ENCODE measurements around the gene OR1S1. TPM values are rescaled to one million over a fixed set of nuclear protein-coding genes. Genes with fewer than 3 reads are reported as not detected.
"Not testable (repeated sequence)": the region's sequence is repeated elsewhere in the genome, so short reads cannot be mapped to it uniquely, and the experiment has no call there.

The OR1S1 gene
- total RNA-seq (2021), result not detected in 2 replicates
- long read RNA-seq, result 0 reads

DNA sequence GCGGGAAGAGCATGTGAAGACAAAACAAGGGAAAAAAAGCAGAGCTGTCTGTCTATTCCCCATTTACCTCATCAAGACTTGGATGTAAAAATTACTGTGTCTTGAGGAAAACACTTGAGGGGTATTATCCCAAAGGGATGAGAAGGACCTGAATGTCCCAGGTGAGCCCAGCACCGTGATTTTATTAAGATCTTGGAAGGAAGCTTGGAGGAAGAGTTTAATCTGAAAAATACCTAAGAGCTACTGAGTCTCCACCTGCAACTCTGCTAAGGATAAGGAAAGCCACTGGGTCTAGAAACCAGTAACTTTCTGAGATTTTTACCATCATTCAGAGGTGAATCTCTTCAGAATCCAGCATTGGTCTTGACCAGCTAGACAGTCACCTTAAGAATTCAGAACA is at the start of gene OR1S1:
Gene OR1S1, plus strand, starts transcription at position 301 of the 400 bp plus-strand sequence.
- H3K9me3 Mint-ChIP-seq; H3K4me3 Mint-ChIP-seq; H2AK5ac ChIP-seq (ENCODE audit: insufficient read length, low read length); H3K56ac ChIP-seq (ENCODE audit: insufficient read length, low read depth, low read length); H3K4ac ChIP-seq (ENCODE audit: low read depth, low read length); H4K20me1 ChIP-seq (ENCODE audit: control insufficient read depth, insufficient read depth, insufficient read length); H2BK12ac ChIP-seq (ENCODE audit: insufficient read length, low read depth, low read length); H2BK120ac ChIP-seq (ENCODE audit: low read depth, low read length, poor library complexity, severe bottlenecking); H3K27ac ChIP-seq (ENCODE audit: insufficient read length, low read depth, low read length); H3K23ac ChIP-seq (ENCODE audit: insufficient read length, low read depth, low read length); H3K23me2 ChIP-seq (ENCODE audit: insufficient read length, low read depth, low read length, poor library complexity, severe bottlenecking); H3K79me2 ChIP-seq (ENCODE audit: insufficient read depth, low read length); H3K14ac ChIP-seq (ENCODE audit: insufficient read depth, low read length); H3K18ac ChIP-seq (ENCODE audit: insufficient read length, low read depth, low read length); H3K79me1 ChIP-seq (ENCODE audit: insufficient read depth, low read depth, low read length, poor library complexity, severe bottlenecking); H2BK5ac ChIP-seq (ENCODE audit: insufficient read length, low read length); H3K27me3 Mint-ChIP-seq (ENCODE audit: low read depth); H2AFZ ChIP-seq (ENCODE audit: low read length); H3K4me1 ChIP-seq (ENCODE audit: insufficient read depth, low read length); H3K4me1 Mint-ChIP-seq; H4K91ac ChIP-seq (ENCODE audit: insufficient read length, low read depth, low read length); H3K9me3 ChIP-seq (ENCODE audit: control insufficient read depth, low read depth, low read length); H2BK20ac ChIP-seq (ENCODE audit: low read depth, low read length, poor library complexity, severe bottlenecking); H3K4me2 ChIP-seq (ENCODE audit: insufficient read depth, insufficient read length, low read length); H2BK15ac ChIP-seq (ENCODE audit: low read depth, low read length); H4K5ac ChIP-seq (ENCODE audit: insufficient read length, low read depth, low read length); H3T11ph ChIP-seq (ENCODE audit: low read length); H3K27me3 ChIP-seq (ENCODE audit: insufficient read depth, low read length); DNase-seq; H4K8ac ChIP-seq (replicated peaks; ENCODE audit: insufficient read length, low read depth, low read length); H3K27ac Mint-ChIP-seq; H3K9ac ChIP-seq (ENCODE audit: extremely low read depth, insufficient read length, low read length); H3K36me3 Mint-ChIP-seq (ENCODE audit: insufficient read depth in 1 of 3, low read depth in 3 of 3): not testable (repeated sequence)
- WGBS (ENCODE audit: extremely low coverage, insufficient read length, low lambda C conversion rate), result no CpG with 5 or more reads among the region's 2 CpGs
